B cell (primary cell): ENCODE results near the gene GNA12. TPM values are rescaled to one million over a fixed set of nuclear protein-coding genes. Genes with fewer than 3 reads are reported as not detected.

Experiments used
- ATAC-seq: fragments of 200-7000 bp; cut with Tn5 transposase; one replicate; pipeline ENCODE4 v1.10.0; 2021; ENCODE audit warnings: low read depth, mild to moderate bottlenecking, moderate number of reproducible peaks, moderate library complexity
- CTCF ChIA-PET: fragments of 350-600 bp; sonication (Branson Sonifier 250); formaldehyde crosslinking; loops from one replicate; lab custom pipeline; 2021; ENCODE audit warnings: antibody characterized with exemption, inconsistent platforms; lab: Charles Lee
- POLR2A ChIA-PET: fragments of 350-600 bp; sonication (Branson Sonifier 250); formaldehyde crosslinking; loops from one replicate; lab custom pipeline; 2021; ENCODE audit warnings: antibody characterized with exemption; lab: Charles Lee
- DNase-seq: peaks from one replicate; pipeline ENCODE4 v3.0.0; 2013
- H2AFZ ChIP-seq: 2 replicates; pipeline ENCODE4 v1.6.1; 2012; ENCODE audit warnings: mild to moderate bottlenecking, low read depth, low read length; ENCODE audit not compliant: insufficient read depth, poor library complexity, severe bottlenecking
- H3K27ac ChIP-seq, 2 donors: 1 replicate in 1 of 2; 2 replicates in 1 of 2; pipeline ENCODE4 v1.5.1; 2012 to 2013; ENCODE audit warnings: low read length in 2 of 2, mild to moderate bottlenecking in 2 of 2, moderate library complexity in 1 of 2
- H3K27me3 ChIP-seq, 4 experiments: fragments of 200-600 bp in 1 of 4; sonication (generic) in 1 of 4; replicated peaks in 1 of 4; 1 replicate in 2 of 4; 2 replicates in 2 of 4; pipeline versions ENCODE4 v1.6.1 to v1.7.0; 2013 to 2016; ENCODE audit warnings: low read length in 3 of 4, mild to moderate bottlenecking in 2 of 4, mixed read lengths in 1 of 4, moderate library complexity in 1 of 4; ENCODE audit not compliant: insufficient read depth in 4 of 4, control insufficient read depth in 3 of 4; ENCODE audit errors: control extremely low read depth in 1 of 4
- H3K36me3 ChIP-seq, 2 experiments: replicated peaks in 1 of 2; 1 replicate in 1 of 2; 2 replicates in 1 of 2; pipeline versions ENCODE4 v1.6.1 to v1.7.1; 2013; ENCODE audit warnings: low read length in 1 of 2; ENCODE audit not compliant: insufficient read depth in 2 of 2, control insufficient read depth in 1 of 2; ENCODE audit errors: control extremely low read depth in 1 of 2, extremely low read depth in 1 of 2
- H3K4me1 ChIP-seq, 2 donors: fragments of 200-600 bp in 1 of 2; sonication (generic) in 1 of 2; 1 replicate in 1 of 2; 2 replicates in 1 of 2; pipeline versions ENCODE4 v1.5.1 to v1.6.1; 2013 to 2017; ENCODE audit warnings: low read length in 2 of 2; ENCODE audit not compliant: control insufficient read depth in 2 of 2, insufficient read depth in 2 of 2
- H3K4me2 ChIP-seq: replicated peaks from 2 replicates; pipeline ENCODE3; 2012; ENCODE audit warnings: mild to moderate bottlenecking, low read depth, low read length; ENCODE audit not compliant: poor library complexity, severe bottlenecking
- H3K4me3 ChIP-seq, 5 experiments: fragments of 200-600 bp in 1 of 5; sonication (generic) in 1 of 5; 1 replicate in 3 of 5; 2 replicates in 2 of 5; pipeline versions ENCODE4 v1.5.1 to v1.7.0; 2011 to 2016; ENCODE audit warnings: low read length in 4 of 5, mild to moderate bottlenecking in 4 of 5, low read depth in 2 of 5, control low read depth in 1 of 5, moderate library complexity in 1 of 5; ENCODE audit not compliant: insufficient read depth in 1 of 5; ENCODE audit errors: control extremely low read depth in 1 of 5, extremely low read depth in 1 of 5
- H3K79me2 ChIP-seq: fragments of 200-600 bp; sonication (generic); one replicate; pipeline ENCODE4 v1.6.0; 2016; ENCODE audit warnings: low read length; ENCODE audit not compliant: control insufficient read depth, insufficient read depth
- H3K9ac ChIP-seq: fragments of 200-600 bp; sonication (generic); 2 replicates; pipeline ENCODE4 v1.6.1; 2017; ENCODE audit warnings: mild to moderate bottlenecking, low read length, moderate library complexity
- H3K9me3 ChIP-seq, 3 donors: one replicate each; pipeline versions ENCODE4 v1.6.1 to v1.7.1; 2013; ENCODE audit warnings: low read length in 2 of 3; ENCODE audit not compliant: control insufficient read depth in 2 of 3, insufficient read depth in 1 of 3; ENCODE audit errors: control extremely low read depth in 1 of 3
- H4K20me1 ChIP-seq: 2 replicates; pipeline ENCODE4 v1.6.0; 2012; ENCODE audit warnings: mild to moderate bottlenecking, low read length; ENCODE audit not compliant: insufficient read depth, control insufficient read depth, poor library complexity, severe bottlenecking
- H3K27ac Mint-ChIP-seq: one replicate; pipeline ENCODE4 v1.8.0; 2021; ENCODE audit warnings: mixed read lengths
- H3K27me3 Mint-ChIP-seq: one replicate; pipeline ENCODE4 v1.8.0; 2021; ENCODE audit warnings: mixed read lengths
- H3K4me1 Mint-ChIP-seq: one replicate; pipeline ENCODE4 v1.8.0; 2021; ENCODE audit warnings: mixed read lengths
- H3K4me3 Mint-ChIP-seq: one replicate; pipeline ENCODE4 v1.8.0; 2021; ENCODE audit warnings: mixed read lengths
- H3K9me3 Mint-ChIP-seq: one replicate; pipeline ENCODE4 v1.8.0; 2022; ENCODE audit warnings: mixed read lengths; ENCODE audit not compliant: insufficient read depth
- CTCF ChIP-seq: fragments of 200-600 bp; IDR thresholded peaks from one replicate; pipeline ENCODE4 v1.8.0; 2022; ENCODE audit warnings: antibody characterized with exemption, mild to moderate bottlenecking
- EZH2 ChIP-seq: IDR thresholded peaks from 2 replicates; pipeline ENCODE4 v1.6.1; 2012; ENCODE audit warnings: borderline replicate concordance, low read depth, mild to moderate bottlenecking, moderate library complexity, low read length; ENCODE audit not compliant: insufficient read depth, poor library complexity, severe bottlenecking
- WGBS: methylation state at CpG from one replicate; pipeline ENCODE4 v1.1.5; 2013; ENCODE audit warnings: missing lambda C conversion rate; ENCODE audit not compliant: insufficient coverage; 5-methylcytosine and 5-hydroxymethylcytosine counted together
- intact Hi-C: fragments of 100-400 bp; cut with micrococcal nuclease; formaldehyde crosslinking; loops from one replicate; pipeline ENCODE4 v1.10.0; 2022
- polyA plus RNA-seq: library from polyadenylated mRNA; depleted of rRNA; stranded (reverse); fragments of >200 nt; gene quantifications from 2 replicates; pipeline ENCODE4 v1.2.3, GENCODE V29; 2012
- total RNA-seq, 2 donors: library from RNA; stranded (reverse); fragments of 120-200 nt in 1 of 2; gene quantifications; 1 replicate in 1 of 2; 2 replicates in 1 of 2; pipeline versions ENCODE4 v1.2.3 to v1.2.4, GENCODE V29; 2013 to 2022

The GNA12 gene
- total and polyA plus RNA-seq, 2 donors (not counting 1 experiment from before 2014, with no cell fraction given): 34.6 to 110 TPM

- Histone ChIP-seq H3K79me2 (peaks cover 4% of the 10 kb centered on the region), H3K27ac (no peak overlapping the region), H3K27me3 (no peaks in the 10 kb centered on the region), H3K4me1 (peaks cover 0 to 5% of the 10 kb centered on the region in 2 donors), H3K9ac (no peak overlapping the region), H3K9me3 (no peaks in the 10 kb centered on the region), H4K20me1 (no peaks in the 10 kb centered on the region), H3K36me3 (peaks cover 0 to 11% of the 10 kb centered on the region in 2 experiments), H2AFZ (no peak overlapping the region), H3K4me2 (no peak overlapping the region), H3K4me3 (no peak overlapping the region)
- Mint-ChIP-seq H3K27ac (no peak overlapping the region), H3K27me3 (no peaks in the 10 kb centered on the region), H3K4me1 (peaks cover 37% of the 10 kb centered on the region), H3K9me3 (peaks cover 5% of the 10 kb centered on the region), H3K4me3 (no peak overlapping the region)
- ChIA-PET POLR2A (no interaction called here), CTCF (interaction anchor here (0.9 to 1.2 kb wide), 2 partner anchors 22 to 60 kb away, joined by 3 to 4 read pairs; no protein-coding TSS in a partner anchor)
- DNase-seq: no peak
- no peak for ATAC-seq
- intact Hi-C loops: no loop called here
- TF ChIP-seq EZH2 (no peak), CTCF (no peak)
- 83% methylated on average over 6 of the region's 8 CpGs for WGBS
These were observed 65.1 kb downstream of the GNA12 start for GRCh38 chr7:2779051-2779450.

- Histone ChIP-seq H4K20me1 (no peaks in the 10 kb centered on the region), H3K36me3 (peaks cover 0 to 11% of the 10 kb centered on the region in 2 experiments), H3K9ac (no peak overlapping the region), H3K27ac (no peak overlapping the region), H3K27me3 (no peaks in the 10 kb centered on the region), H3K4me3 (no peak overlapping the region), H2AFZ (no peak overlapping the region), H3K4me1 (peaks cover 9 to 13% of the 10 kb centered on the region in 2 donors), H3K79me2 (peaks cover 12% of the 10 kb centered on the region), H3K9me3 (no peaks in the 10 kb centered on the region), H3K4me2 (no peak overlapping the region)
- H3K27me3 Mint-ChIP-seq: no peaks in the 10 kb centered on the region
- no peak for TF ChIP-seq CTCF
- no peak for TF ChIP-seq EZH2
- peak overlapping the region; percentile 50 for H3K27ac Mint-ChIP-seq
- no peak for ATAC-seq
- ChIA-PET POLR2A (no interaction called here), CTCF (interaction anchor here (1.2 kb wide), 1 partner anchor 21 kb away, joined by 3 read pairs; no protein-coding TSS in a partner anchor)
- DNase-seq: no peak
- 100% methylated on average over 2 of the region's 8 CpGs for WGBS
- intact Hi-C loops: no loop called here
- peaks cover 5% of the 10 kb centered on the region for H3K9me3 Mint-ChIP-seq
- no peak overlapping the region for H3K4me3 Mint-ChIP-seq
- peaks cover 44% of the 10 kb centered on the region for H3K4me1 Mint-ChIP-seq
These were observed 66.1 kb downstream of the GNA12 start for GRCh38 chr7:2777898-2778535.
